A549 treated with GW870086 at 1 μM for 4 hours (cell line): ENCODE data around the gene LYPLAL1. TPM values are rescaled to one million over a fixed set of nuclear protein-coding genes. Genes with fewer than 3 reads are reported as not detected.

ENCODE experiments used
- total RNA-seq: library from RNA; stranded (reverse); fragments of 200-300 nt; extraction: Qiagen RNA extraction; gene quantifications from 5 replicates; pipeline ENCODE4 v1.2.3, GENCODE V29; 2022; ENCODE audit warnings: low read depth

Gene LYPLAL1
- total RNA-seq: 9.5 to 26.1 TPM (median 23.9 TPM) in 5 replicates

DNA sequence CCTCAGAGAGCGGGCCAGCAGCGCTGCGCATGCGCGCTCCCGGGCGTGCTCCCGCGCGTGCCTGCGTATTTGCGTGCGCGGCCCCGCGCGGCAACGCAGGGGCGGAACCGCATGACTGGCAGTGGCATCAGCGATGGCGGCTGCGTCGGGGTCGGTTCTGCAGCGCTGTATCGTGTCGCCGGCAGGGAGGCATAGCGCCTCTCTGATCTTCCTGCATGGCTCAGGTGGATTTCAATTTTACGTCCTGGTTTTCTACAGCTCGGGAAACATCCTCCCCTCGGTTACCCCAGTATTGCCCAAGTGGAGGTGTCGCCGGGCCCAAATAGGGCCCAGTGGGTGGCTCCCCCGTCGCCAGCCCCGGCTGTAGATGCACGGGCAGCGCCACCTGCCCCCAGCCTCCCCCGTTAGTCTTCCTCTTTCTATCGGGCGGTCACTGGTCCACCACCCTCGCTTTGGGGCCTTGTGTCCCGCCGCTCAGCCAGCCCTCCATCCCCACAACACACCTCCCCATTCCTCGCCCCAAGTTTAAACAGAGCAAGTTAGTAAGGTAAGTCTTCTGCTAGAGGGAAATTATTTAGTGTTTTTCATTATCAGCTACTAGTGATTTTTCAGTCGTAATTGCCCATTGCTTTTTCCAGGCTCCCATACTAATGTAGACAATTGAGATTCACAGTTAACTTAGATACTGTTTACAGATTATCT, at the start of gene LYPLAL1:
Gene LYPLAL1, plus strand, starts transcription at position 121 of the 702 bp plus-strand sequence. Its CDS starts 13 bp downstream, at position 134.

